HS-5 (cell line): ENCODE results near the gene ANTKMT.

Experiments used
- DNase-seq: peaks from one replicate; pipeline ENCODE4 v3.0.0-alpha.2; 2012; ENCODE audit warnings: low read depth

ANTKMT gene, protein sequence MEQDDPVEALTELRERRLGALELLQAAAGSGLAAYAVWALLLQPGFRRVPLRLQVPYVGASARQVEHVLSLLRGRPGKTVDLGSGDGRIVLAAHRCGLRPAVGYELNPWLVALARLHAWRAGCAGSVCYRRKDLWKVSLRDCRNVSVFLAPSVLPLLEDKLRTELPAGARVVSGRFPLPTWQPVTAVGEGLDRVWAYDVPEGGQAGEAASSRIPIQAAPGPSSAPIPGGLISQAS

DNA sequence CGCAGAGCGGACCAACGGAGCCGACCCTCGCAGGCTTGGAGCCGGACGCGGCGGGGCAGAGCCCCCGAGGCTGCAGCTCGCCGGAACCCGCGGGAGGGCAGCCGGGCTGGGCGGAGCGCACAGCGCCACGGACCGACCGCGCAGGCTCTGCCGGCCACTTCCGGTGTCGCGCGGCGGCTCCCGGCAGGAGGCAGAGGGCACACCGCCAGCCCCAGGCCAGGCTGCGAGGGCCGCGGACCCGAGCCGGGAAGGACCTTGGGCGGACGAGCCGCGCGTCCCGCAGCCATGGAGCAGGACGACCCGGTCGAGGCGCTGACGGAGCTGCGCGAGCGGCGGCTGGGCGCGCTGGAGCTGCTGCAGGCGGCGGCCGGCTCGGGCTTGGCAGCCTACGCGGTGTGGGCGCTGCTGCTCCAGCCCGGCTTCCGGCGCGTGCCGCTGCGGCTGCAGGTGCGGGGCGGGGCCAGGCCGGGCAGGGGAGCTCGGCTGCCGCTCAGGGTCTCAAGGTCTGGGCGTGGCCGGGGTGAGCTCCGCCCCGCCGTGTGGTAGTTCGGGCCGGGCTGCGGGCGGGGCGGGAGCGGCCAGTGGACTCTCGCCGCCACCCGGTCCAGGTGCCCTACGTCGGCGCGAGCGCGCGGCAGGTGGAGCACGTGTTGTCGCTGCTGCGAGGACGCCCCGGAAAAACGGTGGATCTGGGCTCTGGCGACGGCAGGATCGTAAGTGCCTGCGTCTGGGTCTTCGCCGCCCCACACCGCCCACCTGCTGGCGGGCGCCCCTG, at the start of gene ANTKMT:
Gene ANTKMT, plus strand, starts transcription at position 157 of the 775 bp plus-strand sequence. Its CDS starts 129 bp downstream, at position 286.
- no peak for DNase-seq

- DNase-seq = no peak
Measured at GRCh38 chr16:671353-672131, 49.4 kb upstream of the ANTKMT start.

DNA sequence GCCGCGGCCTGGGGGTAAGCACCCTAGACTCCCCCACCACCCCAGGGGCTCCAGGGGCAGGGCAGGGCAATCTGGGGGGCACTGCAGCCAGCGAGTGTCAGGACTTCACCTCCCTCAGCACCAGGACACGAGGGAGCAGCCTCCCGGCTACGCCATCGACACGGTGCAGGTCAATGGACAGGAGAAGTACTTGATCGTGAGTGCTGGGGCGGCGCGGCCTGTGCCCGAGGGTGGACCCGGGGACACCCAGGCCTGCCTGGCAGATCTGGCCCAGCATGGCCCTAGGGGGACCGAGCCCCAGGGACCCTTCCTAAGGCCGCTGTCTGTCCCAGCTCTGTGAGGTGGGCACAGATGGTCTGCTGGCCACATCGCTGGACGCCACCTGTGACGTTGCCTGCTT, 48.6 kb upstream of the ANTKMT start:
- DNase-seq = no peak

GRCh38 chr16:672851-673250, 48.1 kb upstream of the ANTKMT start:
- DNase-seq = no peak

DNA sequence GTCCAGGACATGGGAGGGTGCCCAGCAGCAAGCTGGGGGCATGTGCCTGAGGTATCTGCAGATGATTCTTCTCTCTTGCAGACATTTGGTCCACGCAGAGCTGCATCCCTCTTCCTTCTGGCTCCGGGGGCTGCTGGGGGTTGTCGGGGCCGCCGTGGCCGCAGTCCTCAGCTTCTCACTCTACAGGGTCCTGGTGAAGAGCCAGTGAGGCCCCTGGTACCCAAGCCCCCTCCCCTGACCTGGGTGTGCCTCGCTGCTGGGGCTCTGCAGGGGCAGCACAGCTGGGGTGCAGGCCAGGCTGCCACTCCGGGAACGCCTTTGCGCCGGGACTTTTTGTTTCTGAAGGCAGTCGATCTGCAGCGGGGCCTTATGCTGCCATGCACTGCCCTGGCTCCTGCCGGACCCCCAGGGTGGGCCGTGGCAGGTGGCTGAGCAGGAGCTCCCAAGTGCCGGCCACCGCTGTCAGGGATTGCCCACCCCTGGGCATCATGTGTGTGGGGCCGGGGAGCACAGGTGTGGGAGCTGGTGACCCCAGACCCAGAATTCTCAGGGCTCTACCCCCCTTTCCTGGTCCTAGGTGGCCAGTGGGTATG, 47.5 kb upstream of the ANTKMT start:
- DNase-seq = no peak

GRCh38 chr16:674214-674881, 46.6 kb upstream of the ANTKMT start:
- no peak for DNase-seq

DNA sequence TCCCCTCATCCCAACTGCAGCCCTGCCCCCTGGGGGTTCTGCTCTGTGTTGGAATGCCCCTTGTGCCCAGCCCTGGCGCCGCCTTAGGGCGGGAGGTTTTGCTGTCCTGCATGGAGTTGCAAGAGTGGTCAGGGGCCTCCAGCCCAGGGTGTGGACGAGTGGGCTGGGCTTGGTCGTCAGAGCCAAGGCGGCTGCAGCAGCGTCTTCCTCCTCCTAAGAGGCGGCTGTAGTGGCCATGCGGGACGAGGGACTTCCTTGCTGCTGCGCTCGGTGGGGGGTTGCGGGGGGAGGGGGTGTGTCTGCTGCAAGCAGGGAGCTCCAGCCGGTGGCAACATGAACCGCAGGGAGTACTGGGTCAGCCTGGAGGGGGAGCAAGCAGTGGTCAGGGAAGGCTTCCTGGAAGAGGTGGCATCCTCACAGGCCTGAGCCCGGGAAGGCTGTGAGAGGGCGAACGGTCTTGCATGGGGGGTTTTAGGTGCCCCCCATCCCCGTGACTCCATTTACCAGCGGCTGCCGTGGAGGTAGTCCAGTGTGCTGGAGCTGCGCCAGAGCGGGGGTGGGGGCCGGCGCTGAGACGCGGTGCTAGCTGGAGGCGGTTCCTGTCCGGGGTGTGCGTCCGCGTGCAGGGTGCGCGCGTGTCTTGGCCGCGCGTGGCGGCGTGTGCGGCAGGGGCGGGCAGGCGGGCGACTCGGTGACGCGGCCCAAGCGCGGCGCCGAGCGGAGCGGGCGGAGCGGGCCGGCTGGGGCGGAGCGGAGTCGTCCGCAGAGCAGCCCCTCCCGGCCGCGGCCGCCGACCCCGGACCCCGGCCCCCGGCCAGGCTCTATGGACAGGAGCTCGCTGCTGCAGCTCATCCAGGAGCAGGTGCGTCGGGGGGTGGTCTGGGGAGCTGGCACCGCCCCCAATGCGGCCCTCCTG, 45.7 kb upstream of the ANTKMT start, which contains the start of gene RHBDL1:
Gene RHBDL1, plus strand, starts transcription at position 704 of the 916 bp plus-strand sequence. Its CDS starts 120 bp downstream, at position 824.
- no peak for DNase-seq

- no peak for DNase-seq
Measured at GRCh38 chr16:675884-676564, 44.9 kb upstream of the ANTKMT start.

GRCh38 chr16:676565-676902, 44.4 kb upstream of the ANTKMT start:
- DNase-seq = no peak

- DNase-seq = no peak
Measured at GRCh38 chr16:676913-677312, 44.0 kb upstream of the ANTKMT start.

DNA sequence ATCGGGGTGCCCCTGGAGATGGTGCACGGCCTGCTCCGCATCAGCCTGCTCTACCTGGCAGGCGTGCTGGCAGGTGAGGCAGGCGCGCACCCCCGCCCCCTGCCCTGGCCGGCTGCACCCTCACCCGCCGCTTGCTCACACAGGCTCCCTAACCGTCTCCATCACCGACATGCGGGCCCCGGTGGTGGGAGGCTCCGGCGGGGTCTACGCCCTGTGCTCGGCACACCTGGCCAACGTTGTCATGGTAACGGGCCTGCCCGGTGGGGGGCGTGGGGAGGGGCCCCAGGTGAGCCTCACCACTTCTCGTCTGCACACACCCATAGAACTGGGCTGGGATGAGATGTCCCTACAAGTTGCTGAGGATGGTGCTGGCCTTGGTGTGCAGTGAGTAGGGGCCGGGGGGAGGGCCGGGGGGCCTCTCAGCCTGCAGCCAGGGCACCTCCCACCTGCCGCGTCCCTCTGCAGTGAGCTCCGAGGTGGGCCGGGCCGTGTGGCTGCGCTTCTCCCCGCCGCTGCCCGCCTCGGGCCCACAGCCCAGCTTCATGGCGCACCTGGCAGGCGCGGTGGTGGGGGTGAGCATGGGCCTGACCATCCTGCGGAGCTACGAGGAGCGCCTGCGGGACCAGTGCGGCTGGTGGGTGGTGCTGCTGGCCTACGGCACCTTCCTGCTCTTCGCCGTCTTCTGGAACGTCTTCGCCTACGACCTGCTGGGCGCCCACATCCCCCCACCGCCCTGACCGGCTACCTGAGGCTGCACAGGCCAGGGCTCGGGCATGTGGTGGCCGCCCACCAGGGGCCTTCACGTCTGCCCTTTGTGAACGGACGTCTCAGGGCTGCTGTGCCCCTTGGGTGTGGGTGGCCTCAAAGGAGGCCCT, 43.4 kb upstream of the ANTKMT start:
- DNase-seq = no peak

DNA sequence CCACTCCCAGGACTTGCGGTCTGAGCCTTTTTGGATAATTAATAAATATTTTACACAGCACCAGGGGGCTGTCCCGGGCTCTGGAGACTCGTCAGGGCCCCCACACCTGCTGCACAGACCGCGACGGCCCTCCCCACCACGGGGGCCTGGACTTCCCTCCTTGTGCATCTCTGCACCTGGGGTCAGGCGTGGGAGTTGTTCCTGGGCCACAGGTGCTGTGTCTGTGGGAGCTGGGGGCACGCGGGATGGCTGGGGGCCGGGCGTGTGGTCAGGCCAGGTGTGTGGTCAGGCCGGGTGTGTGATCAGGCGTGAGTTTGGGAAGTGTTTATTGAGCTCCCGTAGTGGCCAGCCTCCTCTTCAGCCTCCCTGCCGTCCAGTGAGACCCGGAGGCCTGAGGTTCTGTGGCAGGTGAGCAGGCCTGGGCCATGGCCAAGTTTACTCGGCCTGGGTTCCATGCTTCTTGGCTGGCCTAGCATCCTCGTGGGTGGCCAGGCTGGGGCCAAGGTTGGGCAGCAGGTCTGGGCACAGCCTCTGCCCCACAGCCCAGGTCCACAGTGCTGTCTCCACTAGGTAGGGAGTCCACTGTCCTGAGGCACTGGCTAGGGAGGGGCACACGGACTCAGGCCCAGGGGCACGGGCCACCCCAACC, 42.6 kb upstream of the ANTKMT start:
- DNase-seq = no peak

DNA sequence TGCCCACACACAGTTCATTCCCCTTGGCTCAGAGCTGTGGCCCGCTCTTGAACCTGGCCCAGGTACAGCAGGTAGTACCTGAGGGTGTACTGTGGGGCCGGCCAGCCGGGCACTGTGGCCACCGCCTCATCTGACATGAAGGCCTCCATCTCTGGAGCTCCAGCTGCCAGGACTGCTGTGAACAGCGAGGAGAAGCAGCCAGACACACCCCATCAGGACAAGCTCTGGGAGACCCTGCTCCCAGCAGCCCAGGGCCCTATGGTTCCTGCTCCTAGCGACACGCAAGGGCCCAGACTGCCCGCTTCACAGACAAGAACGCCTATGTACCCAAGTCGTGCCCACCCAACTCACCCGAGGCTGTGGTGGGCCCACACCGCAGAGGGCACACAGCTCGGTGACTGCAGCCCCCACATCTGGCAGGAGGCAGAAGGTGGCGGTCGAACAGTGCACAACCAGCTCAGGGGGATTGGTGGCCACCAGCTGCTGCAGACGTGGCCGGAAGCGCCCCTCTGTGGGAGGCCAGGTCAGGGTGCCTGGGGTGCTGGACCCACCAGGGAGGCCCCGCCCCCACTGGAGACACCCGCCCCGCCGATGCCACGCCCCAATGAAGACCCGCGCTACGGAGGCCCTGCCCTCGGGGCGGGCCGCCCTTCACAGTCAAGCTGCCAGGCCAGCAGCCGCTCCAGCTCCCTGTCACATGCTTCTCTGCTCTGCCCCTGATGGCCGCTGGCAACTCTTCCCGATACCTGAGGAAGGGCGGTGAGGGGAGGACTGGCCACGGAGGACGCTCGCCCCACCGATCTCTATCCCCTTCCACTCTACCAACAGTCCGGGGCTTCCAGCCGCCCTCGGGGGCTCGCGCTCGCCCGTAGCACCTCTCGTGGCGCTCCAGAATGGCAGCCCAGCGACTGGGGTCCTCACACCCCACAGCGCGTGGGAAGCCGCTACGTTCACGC, 41.8 kb upstream of the ANTKMT start:
- DNase-seq = no peak

GRCh38 chr16:679814-680624, 40.9 kb upstream of the ANTKMT start, which contains the start of gene STUB1:
STUB1 (plus strand) TSS chr16:680410; CDS start chr16:680526, 116 bp downstream.
- DNase-seq = peak; percentile 49

DNA sequence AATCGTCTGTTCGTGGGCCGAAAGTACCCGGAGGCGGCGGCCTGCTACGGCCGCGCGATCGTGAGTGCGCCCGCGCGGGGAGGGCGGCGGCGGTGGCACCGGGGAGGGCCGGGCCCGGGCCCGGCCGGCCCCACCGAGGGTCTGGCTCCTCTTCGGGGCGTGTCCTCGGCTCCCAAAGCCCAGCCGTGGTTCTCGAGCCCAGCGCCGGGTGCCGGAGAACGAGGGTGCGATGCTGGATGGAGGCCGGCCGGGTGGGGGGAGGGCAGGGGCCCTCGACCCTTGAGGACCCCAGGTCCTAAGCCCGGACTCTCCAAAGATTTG, 40.4 kb upstream of the ANTKMT start:
- DNase-seq = no peak

- no peak for DNase-seq
Measured at GRCh38 chr16:680967-681745, 39.8 kb upstream of the ANTKMT start.
